HG03108 (cell line): Measurements from ENCODE around the gene SFMBT1.
A peak's percentile ranks its signal among the peaks of the same experiment; 100 is the strongest.

Experiments
- ATAC-seq: cut with Tn5 transposase; IDR thresholded peaks from one replicate; pipeline ENCODE4 v1.9.1; 2021; ENCODE audit warnings: moderate library complexity; ENCODE audit not compliant: unreplicated experiment

Gene SFMBT1

GRCh38 chr3:52925405-52926313, 120.2 kb downstream of the SFMBT1 start:
- ATAC-seq: no peak

GRCh38 chr3:52923963-52924362, 121.9 kb downstream of the SFMBT1 start:
- no peak for ATAC-seq

- no peak for ATAC-seq
Measured at GRCh38 chr3:52920841-52921240, 125.0 kb downstream of the SFMBT1 start.

- no peak for ATAC-seq
Measured at GRCh38 chr3:52917044-52917443, 128.8 kb downstream of the SFMBT1 start.

- ATAC-seq: no peak
Measured at GRCh38 chr3:52915294-52915693, 130.6 kb downstream of the SFMBT1 start.

GRCh38 chr3:52912885-52913731, 132.8 kb downstream of the SFMBT1 start:
- no peak for ATAC-seq

GRCh38 chr3:52910823-52911222, 135.1 kb downstream of the SFMBT1 start:
- ATAC-seq: no peak

GRCh38 chr3:52907497-52907896, 138.4 kb downstream of the SFMBT1 start:
- ATAC-seq: no peak

- ATAC-seq: no peak
Measured at GRCh38 chr3:52904552-52904951, 141.3 kb downstream of the SFMBT1 start.

- no peak for ATAC-seq
Measured at GRCh38 chr3:52904000-52904399, 141.9 kb downstream of the SFMBT1 start.

- ATAC-seq: peak; percentile 91
Measured at GRCh38 chr3:52897130-52898122, 148.4 kb downstream of the SFMBT1 start, which contains the start of gene STIMATE. STIMATE (minus strand) TSS chr3:52897548; CDS start chr3:52897450, 98 bp downstream.

GRCh38 chr3:52896613-52897012, 149.3 kb downstream of the SFMBT1 start:
- no peak for ATAC-seq

- no peak for ATAC-seq
Measured at GRCh38 chr3:52896151-52896550, 149.7 kb downstream of the SFMBT1 start.

- no peak for ATAC-seq
Measured at GRCh38 chr3:52895418-52895817, 150.5 kb downstream of the SFMBT1 start.

GRCh38 chr3:52894756-52895155, 151.1 kb downstream of the SFMBT1 start:
- no peak for ATAC-seq

- no peak for ATAC-seq
Measured at GRCh38 chr3:52893723-52894122, 152.2 kb downstream of the SFMBT1 start.

GRCh38 chr3:52892625-52893311, 153.1 kb downstream of the SFMBT1 start:
- ATAC-seq: no peak

GRCh38 chr3:52892290-52892624, 153.6 kb downstream of the SFMBT1 start:
- no peak for ATAC-seq

- no peak for ATAC-seq
Measured at GRCh38 chr3:52891615-52892081, 154.2 kb downstream of the SFMBT1 start.

- no peak for ATAC-seq
Measured at GRCh38 chr3:52891164-52891563, 154.7 kb downstream of the SFMBT1 start.
